ENCODE measurements around the gene PUS7L. TPM values are rescaled to one million over a fixed set of nuclear protein-coding genes. Genes with fewer than 3 reads are reported as not detected.

PUS7L gene
- total and polyA plus RNA-seq, 2 of the 13 experiments (the other 11 are each of a cell fraction or from before 2014, with no cell fraction given) = 6.5 to 37.6 TPM

- ATAC-seq (no peak), DNase-seq (ENCODE audit: low spot score) (no peak), FAIRE-seq (no peak)
- Histone ChIP-seq H3K36me3 (replicated peaks in 1 of 2; ENCODE audit: control insufficient read depth in 1 of 2, insufficient read depth in 2 of 2, low read length in 2 of 2) (peaks cover 2 to 62% of the 10 kb centered on the region in 2 experiments), H3K4me3 (replicated peaks in 1 of 3; ENCODE audit: insufficient read depth in 1 of 3, low read depth in 2 of 3, low read length in 3 of 3) (no peak overlapping the region), H2AFZ (ENCODE audit: low read length) (no peak overlapping the region), H3K9ac (ENCODE audit: insufficient read depth, low read depth, low read length) (no peak overlapping the region), H4K20me1 (ENCODE audit: insufficient read depth, low read length) (no peaks in the 10 kb centered on the region), H3K4me1 (ENCODE audit: insufficient read depth, low read length) (no peaks in the 10 kb centered on the region), H3K27ac (ENCODE audit: extremely low read length, insufficient read depth, low read length) (no peak overlapping the region), H3K4me2 (ENCODE audit: low read depth, low read length) (no peak overlapping the region), H3K27me3 (ENCODE audit: control insufficient read depth in 1 of 2, insufficient read depth in 2 of 2, low read length in 2 of 2) (no peaks in the 10 kb centered on the region), H3K9me3 (ENCODE audit: low read length) (no peaks in the 10 kb centered on the region), H3K79me2 (ENCODE audit: insufficient read depth, low read length) (no peaks in the 10 kb centered on the region)
- intact Hi-C loops (cut with micrococcal nuclease; ENCODE audit: unreplicated experiment) (no loop called here), in situ Hi-C loops (cut with HindIII; ENCODE audit: extremely low pct_ligation_motif_present, low pct_unique_long_range_greater_than_20kb) (no loop called here)
- 100% methylated on average over 3 of the region's 3 CpGs for WGBS (ENCODE audit: low lambda C conversion rate)
- BruUV-seq (replicated peaks) = no TSS peak
- CTCF ChIA-PET (ENCODE audit: low intra/inter-chr PET ratio, low total read pairs) = no interaction called here
- TF ChIP-seq ZNF232 (CRISPR knock-in tag; IDR thresholded peaks at IDR 0.05; ENCODE audit: borderline replicate concordance) = no peak
- no peak for TF ChIP-seq TBX2 (CRISPR knock-in tag; IDR thresholded peaks at IDR 0.05; ENCODE audit: borderline replicate concordance)
- TF ChIP-seq ZNF567 (CRISPR knock-in tag; IDR thresholded peaks at IDR 0.05; ENCODE audit: borderline replicate concordance) = no peak
- TF ChIP-seq SALL2 (CRISPR knock-in tag; IDR thresholded peaks at IDR 0.05) = no peak
- TF ChIP-seq FIP1L1 (IDR thresholded peaks at IDR 0.05; ENCODE audit: borderline replicate concordance, insufficient read depth, low read depth, low read length) = no peak
- no peak for TF ChIP-seq ZBTB26 (CRISPR knock-in tag; IDR thresholded peaks at IDR 0.05; ENCODE audit: borderline replicate concordance)
- no peak for TF ChIP-seq EED (CRISPR knock-in tag; IDR thresholded peaks at IDR 0.05)
- no peak for TF ChIP-seq RFX1 (IDR thresholded peaks at IDR 0.05)
- TF ChIP-seq FOXO4 (CRISPR knock-in tag; conservative IDR thresholded peaks at IDR 0.05) = no peak
- TF ChIP-seq CBFB (CRISPR knock-in tag; IDR thresholded peaks at IDR 0.05) = no peak
- no peak for TF ChIP-seq NFE2L2 (IDR thresholded peaks at IDR 0.05; ENCODE audit: low read length)
- no peak for TF ChIP-seq ZSCAN29 (CRISPR knock-in tag; conservative IDR thresholded peaks at IDR 0.05)
- no peak for TF ChIP-seq ZNF205 (CRISPR knock-in tag; IDR thresholded peaks at IDR 0.05)
- no peak for TF ChIP-seq NAIF1 (CRISPR knock-in tag; IDR thresholded peaks at IDR 0.05; ENCODE audit: borderline replicate concordance)
- no peak for TF ChIP-seq AGO1 (IDR thresholded peaks at IDR 0.05; ENCODE audit: low read depth, low read length, poor library complexity, severe bottlenecking)
- TF ChIP-seq ZNF737 (CRISPR knock-in tag; IDR thresholded peaks at IDR 0.05; ENCODE audit: borderline replicate concordance) = no peak
- TF ChIP-seq SCMH1 (CRISPR knock-in tag; IDR thresholded peaks at IDR 0.05; ENCODE audit: borderline replicate concordance) = no peak
- no peak for TF ChIP-seq ZNF616 (CRISPR knock-in tag; IDR thresholded peaks at IDR 0.05; ENCODE audit: low read depth)
- POLR2A ChIA-PET = no interaction called here
These were observed 18.0 kb downstream of the PUS7L start for GRCh38 chr12:43740511-43741100.

Data from HepG2 (cell line).